AG04449 (cell line): Measurements from ENCODE around the gene PIP4P1.

Source experiments
- CTCF ChIA-PET: fragments of 350-600 bp; formaldehyde crosslinking; extraction: SDS; loops from one replicate; lab custom pipeline; 2021; ENCODE audit warnings: antibody characterized with exemption; lab: Yijun Ruan, JAX
- POLR2A ChIA-PET: fragments of 400-600, 350-600 bp; formaldehyde crosslinking; extraction: SDS; loops from one replicate; lab custom pipeline; 2020; ENCODE audit warnings: antibody characterized with exemption, inconsistent platforms; lab: Yijun Ruan, JAX
- DNase-seq: peaks from one replicate; pipeline ENCODE4 v3.0.0-alpha.2; 2010; ENCODE audit warnings: low read depth, low spot score
- H3K4me3 ChIP-seq: 2 replicates; pipeline ENCODE4 v1.5.1; 2011; ENCODE audit warnings: low read depth, mild to moderate bottlenecking, control low read depth, low read length
- CTCF ChIP-seq: IDR thresholded peaks from one replicate; pipeline ENCODE4 v1.5.1; 2011; ENCODE audit warnings: mild to moderate bottlenecking, moderate library complexity, low read length, control low read depth, inconsistent platforms; ENCODE audit not compliant: insufficient read depth; ENCODE audit errors: missing control alignments

Gene PIP4P1

DNA sequence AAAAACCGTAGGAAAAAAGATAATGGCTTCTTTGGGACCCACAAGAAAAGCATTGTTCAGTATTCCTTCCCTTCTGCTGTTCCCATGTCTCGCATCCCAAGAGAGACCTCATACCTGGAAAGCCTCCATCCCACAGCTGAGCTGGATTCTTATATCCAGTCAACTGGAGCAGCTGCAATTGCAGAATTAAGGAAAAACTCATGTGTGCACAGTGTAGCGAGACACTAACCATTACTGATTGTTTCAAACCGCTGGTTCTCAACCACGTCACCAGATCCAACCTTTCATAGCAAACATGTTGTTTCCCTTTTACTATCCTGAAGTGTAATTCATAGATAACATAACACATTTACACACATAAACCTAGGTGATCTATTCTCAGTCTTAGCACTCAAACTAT is 38.6 kb upstream of the PIP4P1 start:
- no peak for DNase-seq
- POLR2A ChIA-PET, result no interaction called here
- TF ChIP-seq CTCF, result no peak
- CTCF ChIA-PET, result interaction anchor here (0.9 kb wide), 1 partner anchor 22 kb away, joined by 3 read pairs; no protein-coding TSS in a partner anchor
- no peak overlapping the region for H3K4me3 ChIP-seq

GRCh38 chr14:20499108-20499507 is 37.9 kb upstream of the PIP4P1 start:
- TF ChIP-seq CTCF, result no peak
- POLR2A ChIA-PET, result no interaction called here
- no peak overlapping the region for H3K4me3 ChIP-seq
- CTCF ChIA-PET, result interaction anchor here (0.9 kb wide), 1 partner anchor 21 kb away, joined by 3 read pairs; no protein-coding TSS in a partner anchor
- DNase-seq, result no peak

DNA sequence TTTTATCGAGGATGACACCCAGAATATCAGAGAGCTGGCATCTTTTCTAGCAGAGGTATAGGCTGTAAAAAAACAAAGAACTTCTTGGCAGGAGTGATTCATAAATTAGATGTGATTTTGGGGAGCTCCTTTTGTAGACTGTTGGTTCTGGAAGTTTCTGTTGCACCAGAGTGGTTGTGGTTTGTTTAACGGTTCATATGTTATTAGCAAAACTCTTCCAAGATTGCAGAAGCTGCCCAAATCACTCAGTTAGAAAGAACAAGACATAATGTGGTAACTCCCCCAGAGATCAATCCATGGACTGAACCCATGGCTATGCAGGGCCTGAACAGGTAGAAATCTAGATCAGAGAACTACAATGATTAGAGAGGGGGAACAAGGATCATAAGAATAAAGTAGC is 37.4 kb upstream of the PIP4P1 start:
- ChIA-PET CTCF (no interaction called here), POLR2A (no interaction called here)

DNA sequence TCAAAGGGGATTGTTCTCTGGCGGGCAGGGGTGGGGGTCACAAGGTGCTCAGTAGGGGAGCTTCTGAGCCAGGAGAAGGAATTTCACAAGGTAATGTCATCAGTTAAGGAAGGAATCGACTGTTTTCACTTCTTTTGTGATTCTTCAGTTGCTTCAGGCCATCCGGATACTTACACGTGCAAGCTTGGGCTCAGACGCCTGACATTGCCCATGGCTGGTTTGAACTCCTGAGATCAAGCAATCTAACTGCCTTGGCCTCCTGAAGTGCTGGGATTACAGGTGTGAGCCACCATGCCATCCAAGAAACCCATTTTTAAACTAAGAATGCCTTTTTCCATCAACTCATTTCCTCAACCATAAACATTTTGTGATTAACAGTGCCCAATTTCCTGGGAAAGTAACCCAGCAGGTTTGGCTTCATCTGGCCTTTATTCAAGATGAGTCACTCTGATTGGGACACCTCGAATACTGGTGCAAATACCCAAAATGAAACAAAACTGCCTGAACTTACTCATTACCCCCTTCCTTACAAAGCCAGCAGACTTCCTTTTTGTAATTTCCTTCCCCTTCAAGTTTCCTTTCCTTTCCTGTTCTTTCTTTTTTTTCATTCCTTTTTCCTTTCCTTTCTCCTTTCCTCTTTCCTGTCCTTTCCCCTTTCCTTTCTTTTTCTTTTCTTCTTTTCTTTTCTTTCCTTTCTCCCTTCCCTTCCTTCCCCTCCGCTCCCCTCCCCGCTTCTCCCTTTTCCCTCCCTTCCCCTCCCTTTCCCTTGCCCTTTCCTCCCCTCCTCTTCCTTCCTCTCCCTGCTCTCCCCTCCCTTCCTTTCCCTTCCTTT is 33.9 kb upstream of the PIP4P1 start:
- H3K4me3 ChIP-seq, result no peak overlapping the region
- TF ChIP-seq CTCF, result no peak
- CTCF ChIA-PET, result no interaction called here
- POLR2A ChIA-PET, result no interaction called here
- DNase-seq, result no peak

More for the DNA sequence above, 37.4 kb upstream of the PIP4P1 start:
- DNase-seq, result no peak
- no peak overlapping the region for H3K4me3 ChIP-seq
- TF ChIP-seq CTCF, result no peak

GRCh38 chr14:20493634-20494033 is 32.4 kb upstream of the PIP4P1 start:
- POLR2A ChIA-PET, result no interaction called here
- CTCF ChIA-PET, result no interaction called here

More at GRCh38 chr14:20493634-20494033, 32.4 kb upstream of the PIP4P1 start:
- H3K4me3 ChIP-seq, result no peak overlapping the region
- TF ChIP-seq CTCF, result no peak
- no peak for DNase-seq
